ENCODE data around the gene MCC. TPM values are rescaled to one million over a fixed set of nuclear protein-coding genes. Genes with fewer than 3 reads are reported as not detected.

MCC gene
- total RNA-seq, 2 experiments from 2014 or later, result 0.25 TPM; not detected in 1

GRCh38 chr5:113505181-113505580 lies 16.9 kb upstream of the MCC start:
- Histone ChIP-seq H3K4me2 (ENCODE audit: low read length) (no peak overlapping the region), H3K4me3 (ENCODE audit: low read depth, low read length, poor library complexity, severe bottlenecking) (no peak overlapping the region), H3K79me2 (ENCODE audit: insufficient read depth, low read depth, low read length) (no peaks in the 10 kb centered on the region), H3K9me3 (ENCODE audit: low read length) (no peaks in the 10 kb centered on the region), H3K36me3 (ENCODE audit: insufficient read depth, low read length) (no peaks in the 10 kb centered on the region), H4K20me1 (ENCODE audit: insufficient read depth, low read length) (no peaks in the 10 kb centered on the region), H2AFZ (ENCODE audit: low read length) (no peak overlapping the region), H3K9me2 (ENCODE audit: insufficient read depth, low read length) (no peaks in the 10 kb centered on the region), H3K4me1 (ENCODE audit: insufficient read depth, low read length, poor library complexity, severe bottlenecking) (peaks cover 11% of the 10 kb centered on the region), H3K27ac (ENCODE audit: low read depth, low read length, poor library complexity, severe bottlenecking) (no peak overlapping the region)
- no peak for DNase-seq (ENCODE audit: low spot score)
- POLR2A ChIA-PET, result interaction anchor here (1.2 kb wide), 1 partner anchor 112 kb away, joined by 3 read pairs; no protein-coding TSS in a partner anchor
- BruUV-seq (replicated peaks), result no TSS peak
- TF ChIP-seq CTCF (conservative IDR thresholded peaks at IDR 0.05; ENCODE audit: low read length) (no peak), EZH2phosphoT487 (IDR thresholded peaks at IDR 0.05; ENCODE audit: borderline replicate concordance, low read depth, low read length) (no peak)
- intact Hi-C loops (cut with micrococcal nuclease; ENCODE audit: unreplicated experiment), result no loop called here
- CTCF ChIA-PET (ENCODE audit: unreplicated experiment), result no interaction called here

GRCh38 chr5:113503146-113503545 lies 14.9 kb upstream of the MCC start:
- H4K20me1 ChIP-seq (ENCODE audit: insufficient read depth, low read length), result no peaks in the 10 kb centered on the region
- no peaks in the 10 kb centered on the region for H3K36me3 ChIP-seq (ENCODE audit: insufficient read depth, low read length)
- ChIA-PET CTCF (ENCODE audit: unreplicated experiment) (interaction anchor here (0.9 kb wide), 1 partner anchor 22 kb away, joined by 3 read pairs; no protein-coding TSS in a partner anchor), POLR2A (interaction anchor here (0.5 to 1.2 kb wide), 5 partner anchors 8 to 576 kb away, joined by 3 to 5 read pairs (median 3); no protein-coding TSS in a partner anchor)
- no peak overlapping the region for H2AFZ ChIP-seq (ENCODE audit: low read length)
- H3K4me3 ChIP-seq (ENCODE audit: low read depth, low read length, poor library complexity, severe bottlenecking), result no peak overlapping the region
- H3K4me1 ChIP-seq (ENCODE audit: insufficient read depth, low read length, poor library complexity, severe bottlenecking), result peaks cover 11% of the 10 kb centered on the region
- no TSS peak for BruUV-seq (replicated peaks)
- no peak for TF ChIP-seq CTCF (conservative IDR thresholded peaks at IDR 0.05; ENCODE audit: low read length)
- TF ChIP-seq EZH2phosphoT487 (IDR thresholded peaks at IDR 0.05; ENCODE audit: borderline replicate concordance, low read depth, low read length), result no peak
- H3K4me2 ChIP-seq (ENCODE audit: low read length), result no peak overlapping the region
- no peaks in the 10 kb centered on the region for H3K9me2 ChIP-seq (ENCODE audit: insufficient read depth, low read length)
- no peak for DNase-seq (ENCODE audit: low spot score)
- H3K79me2 ChIP-seq (ENCODE audit: insufficient read depth, low read depth, low read length), result no peaks in the 10 kb centered on the region
- intact Hi-C loops (cut with micrococcal nuclease; ENCODE audit: unreplicated experiment), result no loop called here
- H3K27ac ChIP-seq (ENCODE audit: low read depth, low read length, poor library complexity, severe bottlenecking), result no peak overlapping the region
- no peaks in the 10 kb centered on the region for H3K9me3 ChIP-seq (ENCODE audit: low read length)

- no TSS peak for BruUV-seq (replicated peaks)
- DNase-seq (ENCODE audit: low spot score), result no peak
- no peak for TF ChIP-seq CTCF (conservative IDR thresholded peaks at IDR 0.05; ENCODE audit: low read length)
- TF ChIP-seq EZH2phosphoT487 (IDR thresholded peaks at IDR 0.05; ENCODE audit: borderline replicate concordance, low read depth, low read length), result no peak
- no peak overlapping the region for H3K4me2 ChIP-seq (ENCODE audit: low read length)
- no peaks in the 10 kb centered on the region for H3K9me2 ChIP-seq (ENCODE audit: insufficient read depth, low read length)
- H3K4me3 ChIP-seq (ENCODE audit: low read depth, low read length, poor library complexity, severe bottlenecking), result no peak overlapping the region
- peaks cover 2% of the 10 kb centered on the region for H3K4me1 ChIP-seq (ENCODE audit: insufficient read depth, low read length, poor library complexity, severe bottlenecking)
- H3K36me3 ChIP-seq (ENCODE audit: insufficient read depth, low read length), result no peaks in the 10 kb centered on the region
- no peaks in the 10 kb centered on the region for H3K79me2 ChIP-seq (ENCODE audit: insufficient read depth, low read depth, low read length)
- CTCF ChIA-PET (ENCODE audit: unreplicated experiment), result no interaction called here
- POLR2A ChIA-PET, result interaction anchor here (0.6 to 1.2 kb wide), 3 partner anchors 11 to 133 kb away, joined by 3 read pairs; no protein-coding TSS in a partner anchor
- no peaks in the 10 kb centered on the region for H4K20me1 ChIP-seq (ENCODE audit: insufficient read depth, low read length)
- no peaks in the 10 kb centered on the region for H3K9me3 ChIP-seq (ENCODE audit: low read length)
- intact Hi-C loops (cut with micrococcal nuclease; ENCODE audit: unreplicated experiment), result no loop called here
- no peak overlapping the region for H3K27ac ChIP-seq (ENCODE audit: low read depth, low read length, poor library complexity, severe bottlenecking)
- no peak overlapping the region for H2AFZ ChIP-seq (ENCODE audit: low read length)
These were observed 13.8 kb upstream of the MCC start for GRCh38 chr5:113502073-113502472.
